Measurements from ENCODE around the gene NUTF2.
"Not testable (repeated sequence)": the region's sequence is repeated elsewhere in the genome, so short reads cannot be mapped to it uniquely, and the experiment has no call there.

Gene NUTF2

GRCh38 chr16:67885545-67885944 is 38.8 kb downstream of the NUTF2 start:
- no peak for DNase-seq (ENCODE audit: low spot score)

- no peak for DNase-seq (ENCODE audit: low spot score)
Measured at GRCh38 chr16:67885976-67886375, 39.2 kb downstream of the NUTF2 start.

GRCh38 chr16:67886387-67886786 is 39.7 kb downstream of the NUTF2 start:
- no peak for DNase-seq (ENCODE audit: low spot score)

GRCh38 chr16:67888331-67888730 is 41.6 kb downstream of the NUTF2 start:
- DNase-seq (ENCODE audit: low spot score) = no peak

- no peak for DNase-seq (ENCODE audit: low spot score)
Measured at GRCh38 chr16:67892375-67892774, 45.6 kb downstream of the NUTF2 start.

- peak; percentile 96 for DNase-seq (ENCODE audit: low spot score)
Measured at GRCh38 chr16:67892899-67893742, 46.4 kb downstream of the NUTF2 start, which contains the start of gene PSKH1. PSKH1 (plus strand) TSS chr16:67893254; CDS start chr16:67908750, 15,496 bp downstream.

GRCh38 chr16:67893743-67894399 is 47.1 kb downstream of the NUTF2 start:
- no peak for DNase-seq (ENCODE audit: low spot score)

GRCh38 chr16:67897231-67897630 is 50.5 kb downstream of the NUTF2 start:
- peak; percentile 55 for DNase-seq (ENCODE audit: low spot score)

- DNase-seq (ENCODE audit: low spot score) = no peak
Measured at GRCh38 chr16:67901734-67902133, 55.0 kb downstream of the NUTF2 start.

- DNase-seq (ENCODE audit: low spot score) = no peak
Measured at GRCh38 chr16:67902831-67903230, 56.1 kb downstream of the NUTF2 start.

- DNase-seq (ENCODE audit: low spot score) = no peak
Measured at GRCh38 chr16:67907397-67908180, 60.9 kb downstream of the NUTF2 start.

GRCh38 chr16:67909056-67909742 is 62.5 kb downstream of the NUTF2 start:
- no peak for DNase-seq (ENCODE audit: low spot score)

GRCh38 chr16:67910158-67910557 is 63.4 kb downstream of the NUTF2 start:
- DNase-seq (ENCODE audit: low spot score) = peak; percentile 94

GRCh38 chr16:67914758-67915495 is 68.2 kb downstream of the NUTF2 start:
- no peak for DNase-seq (ENCODE audit: low spot score)

- DNase-seq (ENCODE audit: low spot score) = not testable (repeated sequence)
Measured at GRCh38 chr16:67915496-67915769, 68.7 kb downstream of the NUTF2 start.

- DNase-seq (ENCODE audit: low spot score) = no peak
Measured at GRCh38 chr16:67915831-67916723, 69.3 kb downstream of the NUTF2 start.

- DNase-seq (ENCODE audit: low spot score) = no peak
Measured at GRCh38 chr16:67917140-67917851, 70.6 kb downstream of the NUTF2 start.

- no peak for DNase-seq (ENCODE audit: low spot score)
Measured at GRCh38 chr16:67917852-67918236, 71.1 kb downstream of the NUTF2 start.

GRCh38 chr16:67919622-67920221 is 73.0 kb downstream of the NUTF2 start:
- no peak for DNase-seq (ENCODE audit: low spot score)

All from pons (tissue), 1 donor.